ENCODE results near the gene CD86. TPM values are rescaled to one million over a fixed set of nuclear protein-coding genes. Genes with fewer than 3 reads are reported as not detected.

The CD86 gene
- total RNA-seq, 3 donors from 2014 or later = 3.7 to 5.8 (median 5.1) TPM

DNA sequence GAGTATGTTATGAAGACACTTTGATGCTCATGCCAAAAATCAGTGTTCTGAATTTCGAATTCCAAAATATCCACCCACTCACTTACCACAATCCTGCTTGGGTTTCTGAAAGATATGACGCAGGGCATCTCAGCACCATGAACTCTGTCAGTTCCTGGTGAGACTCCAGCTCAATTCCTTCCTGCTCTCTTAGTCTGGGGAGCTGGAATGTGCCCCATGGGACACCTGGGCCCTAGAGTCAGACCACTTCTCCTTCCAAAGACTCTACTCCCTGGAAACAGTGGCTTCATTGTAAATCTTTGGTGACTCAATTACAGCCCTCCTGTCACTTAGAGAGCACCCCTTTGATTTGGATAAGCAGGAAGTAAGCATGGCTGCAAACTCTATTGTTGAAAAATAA, 50.5 kb downstream of the CD86 start:
- H3K4me1 ChIP-seq (ENCODE audit: low read depth) = no peaks in the 10 kb centered on the region
- H3K4me3 ChIP-seq = no peak overlapping the region
- TF ChIP-seq, protein P1, sequence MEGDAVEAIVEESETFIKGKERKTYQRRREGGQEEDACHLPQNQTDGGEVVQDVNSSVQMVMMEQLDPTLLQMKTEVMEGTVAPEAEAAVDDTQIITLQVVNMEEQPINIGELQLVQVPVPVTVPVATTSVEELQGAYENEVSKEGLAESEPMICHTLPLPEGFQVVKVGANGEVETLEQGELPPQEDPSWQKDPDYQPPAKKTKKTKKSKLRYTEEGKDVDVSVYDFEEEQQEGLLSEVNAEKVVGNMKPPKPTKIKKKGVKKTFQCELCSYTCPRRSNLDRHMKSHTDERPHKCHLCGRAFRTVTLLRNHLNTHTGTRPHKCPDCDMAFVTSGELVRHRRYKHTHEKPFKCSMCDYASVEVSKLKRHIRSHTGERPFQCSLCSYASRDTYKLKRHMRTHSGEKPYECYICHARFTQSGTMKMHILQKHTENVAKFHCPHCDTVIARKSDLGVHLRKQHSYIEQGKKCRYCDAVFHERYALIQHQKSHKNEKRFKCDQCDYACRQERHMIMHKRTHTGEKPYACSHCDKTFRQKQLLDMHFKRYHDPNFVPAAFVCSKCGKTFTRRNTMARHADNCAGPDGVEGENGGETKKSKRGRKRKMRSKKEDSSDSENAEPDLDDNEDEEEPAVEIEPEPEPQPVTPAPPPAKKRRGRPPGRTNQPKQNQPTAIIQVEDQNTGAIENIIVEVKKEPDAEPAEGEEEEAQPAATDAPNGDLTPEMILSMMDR (IDR thresholded peaks at IDR 0.05) = no peak
- H3K9me3 ChIP-seq = no peaks in the 10 kb centered on the region
- H3K36me3 ChIP-seq (ENCODE audit: low read depth) = no peaks in the 10 kb centered on the region
- DNase-seq (no peak), ATAC-seq (no peak)
- intact Hi-C loops (cut with DNase I, micrococcal nuclease) = no loop called here

DNA sequence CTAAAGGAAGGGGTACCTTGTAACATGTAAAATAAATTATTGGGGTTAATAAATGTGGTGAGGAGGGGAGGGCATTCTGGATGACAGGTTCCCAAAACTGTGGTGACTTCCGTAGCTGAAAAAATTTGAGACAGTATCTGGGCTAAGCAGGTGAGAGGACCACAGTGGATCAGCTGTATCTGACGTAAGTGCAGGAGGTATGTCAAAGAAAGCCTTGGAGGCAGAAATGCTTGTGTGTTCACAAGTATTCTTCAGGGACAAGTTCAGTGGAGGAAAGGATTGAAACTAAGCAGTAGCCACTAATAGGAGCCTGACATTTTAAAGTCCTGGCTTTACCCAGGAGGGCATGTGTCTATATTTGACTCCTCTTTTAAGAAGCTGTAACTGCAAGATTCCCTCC, 52.0 kb downstream of the CD86 start:
- no peaks in the 10 kb centered on the region for H3K9me3 ChIP-seq
- no peak for DNase-seq
- TF ChIP-seq, protein P1 (IDR thresholded peaks at IDR 0.05) = no peak
- no peaks in the 10 kb centered on the region for H3K36me3 ChIP-seq (ENCODE audit: low read depth)
- intact Hi-C loops (cut with DNase I, micrococcal nuclease) = no loop called here
- no peak for ATAC-seq
- H3K4me3 ChIP-seq = no peak overlapping the region
- no peaks in the 10 kb centered on the region for H3K4me1 ChIP-seq (ENCODE audit: low read depth)

DNA sequence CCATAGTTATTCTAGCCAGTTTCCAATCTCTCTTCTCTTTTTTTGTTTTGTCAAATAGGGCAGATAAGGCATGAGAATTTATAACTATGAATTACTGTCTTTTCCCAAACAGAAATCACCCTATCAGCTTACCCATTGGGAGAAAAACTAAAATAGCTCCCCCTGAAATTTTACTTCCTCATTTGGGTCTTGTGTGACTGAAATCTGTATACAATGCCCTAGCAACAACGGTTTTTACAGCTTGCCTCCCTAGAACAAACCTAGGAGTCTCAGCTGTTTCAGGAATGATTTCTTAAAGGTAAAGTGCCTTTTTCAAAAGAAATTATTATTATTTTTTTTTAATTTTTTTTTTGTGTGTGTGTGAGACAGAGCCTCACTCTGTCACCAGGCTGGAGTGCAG, 56.8 kb downstream of the CD86 start:
- H3K9me3 ChIP-seq = no peaks in the 10 kb centered on the region
- intact Hi-C loops (cut with DNase I, micrococcal nuclease) = no loop called here
- DNase-seq (no peak), ATAC-seq (no peak)
- no peaks in the 10 kb centered on the region for H3K4me1 ChIP-seq (ENCODE audit: low read depth)
- H3K36me3 ChIP-seq (ENCODE audit: low read depth) = no peaks in the 10 kb centered on the region
- H3K4me3 ChIP-seq = no peak overlapping the region
- TF ChIP-seq, protein P1 (IDR thresholded peaks at IDR 0.05) = no peak

DNA sequence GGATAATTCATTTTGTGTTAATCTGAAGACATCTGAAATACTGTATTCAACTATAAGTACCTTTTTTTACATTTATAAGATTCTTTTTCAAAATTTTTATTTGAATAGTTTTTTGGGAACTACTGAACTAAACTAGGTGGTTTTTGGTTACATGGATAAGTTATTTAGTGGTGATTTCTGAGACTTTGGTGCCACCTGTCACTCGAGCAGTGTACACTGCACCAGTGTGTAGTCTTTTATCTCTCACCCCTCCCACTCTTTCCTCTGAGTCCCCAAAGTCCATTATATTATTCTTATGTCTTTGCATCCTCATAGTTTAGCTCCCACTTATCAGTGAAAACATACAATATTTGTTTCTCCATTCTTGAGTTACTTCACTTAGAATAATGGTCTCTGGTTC, 57.6 kb downstream of the CD86 start:
- intact Hi-C loops (cut with DNase I, micrococcal nuclease) = no loop called here
- ATAC-seq (no peak), DNase-seq (no peak)
- no peaks in the 10 kb centered on the region for H3K9me3 ChIP-seq
- no peaks in the 10 kb centered on the region for H3K36me3 ChIP-seq (ENCODE audit: low read depth)
- no peaks in the 10 kb centered on the region for H3K4me1 ChIP-seq (ENCODE audit: low read depth)
- H3K4me3 ChIP-seq = no peak overlapping the region
- TF ChIP-seq, protein P1 (IDR thresholded peaks at IDR 0.05) = no peak

DNA sequence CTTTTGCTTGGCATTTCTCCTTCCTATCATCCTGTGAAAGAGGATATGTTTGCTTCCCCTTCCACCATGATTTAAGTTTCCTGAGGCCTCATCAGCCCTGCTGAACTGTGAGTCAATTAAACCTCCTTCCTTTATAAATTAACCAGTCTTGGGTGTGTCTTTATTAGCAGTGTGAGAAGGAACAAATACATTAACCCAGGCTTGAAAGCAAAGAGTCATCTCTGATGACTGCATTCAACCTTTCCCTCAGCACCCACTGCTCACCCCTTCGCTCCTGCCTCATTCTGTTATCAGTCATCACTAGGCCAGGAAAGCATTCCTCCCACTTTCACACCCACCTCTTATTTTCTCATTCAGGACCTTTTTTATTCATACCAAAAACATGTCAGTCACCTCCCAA, 68.7 kb downstream of the CD86 start:
- no peaks in the 10 kb centered on the region for H3K4me1 ChIP-seq (ENCODE audit: low read depth)
- no peaks in the 10 kb centered on the region for H3K9me3 ChIP-seq
- no peak overlapping the region for H3K4me3 ChIP-seq
- TF ChIP-seq, protein P1 (IDR thresholded peaks at IDR 0.05) = no peak
- intact Hi-C loops (cut with DNase I, micrococcal nuclease) = no loop called here
- ATAC-seq (no peak), DNase-seq (no peak)
- no peaks in the 10 kb centered on the region for H3K36me3 ChIP-seq (ENCODE audit: low read depth)

DNA sequence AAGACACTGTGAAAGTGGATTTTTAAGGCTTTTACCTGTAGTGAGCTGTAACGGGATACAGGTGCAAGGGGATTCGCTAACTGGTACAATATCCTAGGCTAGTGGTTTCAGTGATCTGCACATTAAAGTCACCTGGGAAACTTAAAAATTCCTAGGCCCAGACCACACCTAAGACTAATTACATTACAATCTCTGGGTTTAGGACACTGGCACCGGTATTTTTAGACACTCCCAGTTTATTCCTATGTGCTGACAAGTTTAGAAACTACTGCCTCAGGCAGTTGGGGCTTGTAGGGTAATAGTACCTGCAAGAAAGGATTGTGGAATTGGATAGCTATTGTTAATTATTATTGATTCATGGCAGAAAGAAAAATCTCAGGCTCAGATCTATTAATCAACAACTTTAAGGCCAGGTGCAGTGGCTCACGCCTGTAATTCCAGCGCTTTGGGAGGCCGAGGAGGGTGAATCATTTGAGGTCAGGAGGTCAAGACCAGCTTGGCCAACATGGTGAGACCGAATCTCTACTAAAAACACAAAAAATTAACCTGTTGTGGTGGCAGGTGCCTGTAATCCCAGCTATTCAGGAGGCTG, 77.9 kb downstream of the CD86 start:
- H3K4me3 ChIP-seq = peak overlapping the region; percentile 6
- DNase-seq (no peak), ATAC-seq (no peak)
- no peaks in the 10 kb centered on the region for H3K36me3 ChIP-seq (ENCODE audit: low read depth)
- intact Hi-C loops (cut with DNase I, micrococcal nuclease) = no loop called here
- TF ChIP-seq, protein P1 (IDR thresholded peaks at IDR 0.05) = no peak
- H3K4me1 ChIP-seq (ENCODE audit: low read depth) = no peaks in the 10 kb centered on the region
- no peaks in the 10 kb centered on the region for H3K9me3 ChIP-seq
